Measurements from ENCODE around the gene BCAR1. TPM values are rescaled to one million over a fixed set of nuclear protein-coding genes. Genes with fewer than 3 reads are reported as not detected.

BCAR1 gene
- total and polyA plus RNA-seq, 2 of the 13 experiments (the other 11 are each of a cell fraction or from before 2014, with no cell fraction given), result 48.1 to 51.7 TPM

DNA sequence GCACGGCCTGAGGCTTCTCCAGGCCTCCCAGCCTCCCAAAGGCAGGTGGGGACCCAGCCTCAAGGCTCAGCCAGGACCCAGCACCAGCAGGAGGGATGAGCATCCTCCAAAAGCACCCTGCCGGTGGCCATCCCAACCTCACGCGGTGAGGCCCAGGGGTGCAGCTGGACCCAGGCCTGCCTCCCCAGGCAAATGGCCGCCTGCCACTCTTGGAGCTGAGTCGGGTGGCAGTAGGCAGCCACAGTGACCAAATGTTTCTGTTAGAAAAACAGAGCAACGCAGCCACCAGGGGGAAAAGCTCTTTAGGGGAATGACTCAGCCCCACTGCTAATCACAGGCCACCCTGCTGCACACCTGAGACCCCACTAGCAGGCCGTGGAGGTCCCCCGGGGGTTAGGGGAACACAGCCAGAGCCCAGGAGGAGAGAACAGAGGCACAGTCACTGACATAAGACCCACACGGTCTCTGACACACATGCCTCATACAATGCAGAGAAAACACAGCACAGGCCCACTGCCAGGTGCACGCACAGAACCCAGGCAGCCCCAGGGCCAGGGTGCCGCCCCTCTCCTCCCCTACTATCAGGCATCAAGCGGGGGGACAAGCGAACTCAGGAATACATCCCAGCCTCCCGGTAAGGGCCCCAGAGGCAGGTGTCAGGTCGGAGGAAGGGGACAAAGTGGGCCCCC is 12.4 kb downstream of the BCAR1 start (continued):
- TF ChIP-seq ZBTB40 (IDR thresholded peaks at IDR 0.05) (no peak), ZBTB40 (CRISPR knock-in tag; IDR thresholded peaks at IDR 0.05) (no peak), ZNF512 (CRISPR knock-in tag; IDR thresholded peaks at IDR 0.05) (0 out of 2 replicates have a peak, but pooled peaks have one; percentile 24), CREM (IDR thresholded peaks at IDR 0.05) (no peak), CREM (CRISPR knock-in tag; IDR thresholded peaks at IDR 0.05) (no peak), ZBED4 (CRISPR knock-in tag; IDR thresholded peaks at IDR 0.05; ENCODE audit: borderline replicate concordance) (no peak), SMARCE1 (IDR thresholded peaks at IDR 0.05; ENCODE audit: borderline replicate concordance) (no peak), ZSCAN22 (CRISPR knock-in tag; IDR thresholded peaks at IDR 0.05) (no peak), HIVEP1 (CRISPR knock-in tag; IDR thresholded peaks at IDR 0.05) (no peak), TEAD2 (CRISPR knock-in tag; IDR thresholded peaks at IDR 0.05) (no peak), ZNF136 (CRISPR knock-in tag; IDR thresholded peaks at IDR 0.05; ENCODE audit: low read depth) (0 out of 2 replicates have a peak, but pooled peaks have one; percentile 31), HMG20B (CRISPR knock-in tag; conservative IDR thresholded peaks at IDR 0.05) (no peak)
- TF ChIP-seq, protein P1, sequence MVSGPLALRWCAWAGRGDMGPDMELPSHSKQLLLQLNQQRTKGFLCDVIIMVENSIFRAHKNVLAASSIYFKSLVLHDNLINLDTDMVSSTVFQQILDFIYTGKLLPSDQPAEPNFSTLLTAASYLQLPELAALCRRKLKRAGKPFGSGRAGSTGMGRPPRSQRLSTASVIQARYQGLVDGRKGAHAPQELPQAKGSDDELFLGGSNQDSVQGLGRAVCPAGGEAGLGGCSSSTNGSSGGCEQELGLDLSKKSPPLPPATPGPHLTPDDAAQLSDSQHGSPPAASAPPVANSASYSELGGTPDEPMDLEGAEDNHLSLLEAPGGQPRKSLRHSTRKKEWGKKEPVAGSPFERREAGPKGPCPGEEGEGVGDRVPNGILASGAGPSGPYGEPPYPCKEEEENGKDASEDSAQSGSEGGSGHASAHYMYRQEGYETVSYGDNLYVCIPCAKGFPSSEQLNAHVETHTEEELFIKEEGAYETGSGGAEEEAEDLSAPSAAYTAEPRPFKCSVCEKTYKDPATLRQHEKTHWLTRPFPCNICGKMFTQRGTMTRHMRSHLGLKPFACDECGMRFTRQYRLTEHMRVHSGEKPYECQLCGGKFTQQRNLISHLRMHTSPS (CRISPR knock-in tag; IDR thresholded peaks at IDR 0.05; ENCODE audit: low read depth), result no peak

Measured in HepG2 (cell line).